Body of pancreas (tissue), 4 donors: Measurements from ENCODE around the gene MGAT2. TPM values are rescaled to one million over a fixed set of nuclear protein-coding genes. Genes with fewer than 3 reads are reported as not detected.

Experiments
- ATAC-seq: fragments of 150-250 bp; one replicate; pipeline ENCODE4 v1.9.1; 2016
- DNase-seq, 4 donors: peaks; one replicate each; pipeline ENCODE4 v3.0.0-alpha.2; 2019
- H3K27ac ChIP-seq, 4 donors: fragments of 200-600 bp; sonication (generic); 1 replicate in 3 of 4; 2 replicates in 1 of 4; pipeline versions ENCODE4 v1.5.1 to v1.6.1; 2016 to 2019; ENCODE audit warnings: mild to moderate bottlenecking in 1 of 4, mixed read lengths in 1 of 4, moderate library complexity in 1 of 4
- H3K27me3 ChIP-seq, 2 donors: fragments of 200-600 bp; sonication (generic); one replicate each; pipeline ENCODE4 v1.6.0; 2016; ENCODE audit warnings: mild to moderate bottlenecking in 1 of 2
- H3K36me3 ChIP-seq, 2 donors: fragments of 200-600 bp; sonication (generic); replicated peaks in 1 of 2; 2 replicates each; pipeline ENCODE4 v1.5.1; 2016; ENCODE audit warnings: low read depth in 2 of 2; ENCODE audit not compliant: insufficient read depth in 1 of 2
- H3K4me1 ChIP-seq: fragments of 200-600 bp; sonication (generic); one replicate; pipeline ENCODE4 v1.6.0; 2016
- H3K4me3 ChIP-seq, 2 donors: fragments of 200-600 bp; sonication (generic); 1 replicate in 1 of 2; 2 replicates in 1 of 2; pipeline ENCODE4 v1.5.1; 2016 to 2019
- H3K9me3 ChIP-seq, 3 donors: fragments of 200-600 bp; sonication (generic); 1 replicate in 2 of 3; 2 replicates in 1 of 3; pipeline ENCODE4 v1.5.1; 2016
- POLR2A ChIP-seq, 3 donors: fragments of 450-650 bp; IDR thresholded peaks; one replicate each; pipeline ENCODE4 v1.6.1; 2016; ENCODE audit warnings: antibody characterized with exemption in 3 of 3, mild to moderate bottlenecking in 2 of 3
- WGBS, 2 donors: methylation state at CpG; one replicate each; pipeline ENCODE4 v1.1.5; 2017; 5-methylcytosine and 5-hydroxymethylcytosine counted together
- intact Hi-C: fragments of 100-400 bp; cut with DNase I; formaldehyde crosslinking; loops from one replicate; pipeline ENCODE4 v1.15.1; 2023
- total RNA-seq, 2 donors: library from RNA; depleted of rRNA; stranded (reverse); fragments of >200 nt; gene quantifications; one replicate each; pipeline ENCODE4 v1.1.0, GENCODE V29; 2016
- TF ChIP-seq, protein P1 (sequence below), 7 experiments: fragments of 450-650 bp in 4 of 7; fragments of 200-600 bp in 3 of 7; sonication (generic) in 3 of 7; IDR thresholded peaks; one replicate each; pipeline ENCODE4 v1.5.1; 2016 to 2019; ENCODE audit warnings: antibody characterized with exemption in 7 of 7

The MGAT2 gene
- total RNA-seq, 2 donors from 2014 or later: 27.5 to 37.6 TPM

DNA sequence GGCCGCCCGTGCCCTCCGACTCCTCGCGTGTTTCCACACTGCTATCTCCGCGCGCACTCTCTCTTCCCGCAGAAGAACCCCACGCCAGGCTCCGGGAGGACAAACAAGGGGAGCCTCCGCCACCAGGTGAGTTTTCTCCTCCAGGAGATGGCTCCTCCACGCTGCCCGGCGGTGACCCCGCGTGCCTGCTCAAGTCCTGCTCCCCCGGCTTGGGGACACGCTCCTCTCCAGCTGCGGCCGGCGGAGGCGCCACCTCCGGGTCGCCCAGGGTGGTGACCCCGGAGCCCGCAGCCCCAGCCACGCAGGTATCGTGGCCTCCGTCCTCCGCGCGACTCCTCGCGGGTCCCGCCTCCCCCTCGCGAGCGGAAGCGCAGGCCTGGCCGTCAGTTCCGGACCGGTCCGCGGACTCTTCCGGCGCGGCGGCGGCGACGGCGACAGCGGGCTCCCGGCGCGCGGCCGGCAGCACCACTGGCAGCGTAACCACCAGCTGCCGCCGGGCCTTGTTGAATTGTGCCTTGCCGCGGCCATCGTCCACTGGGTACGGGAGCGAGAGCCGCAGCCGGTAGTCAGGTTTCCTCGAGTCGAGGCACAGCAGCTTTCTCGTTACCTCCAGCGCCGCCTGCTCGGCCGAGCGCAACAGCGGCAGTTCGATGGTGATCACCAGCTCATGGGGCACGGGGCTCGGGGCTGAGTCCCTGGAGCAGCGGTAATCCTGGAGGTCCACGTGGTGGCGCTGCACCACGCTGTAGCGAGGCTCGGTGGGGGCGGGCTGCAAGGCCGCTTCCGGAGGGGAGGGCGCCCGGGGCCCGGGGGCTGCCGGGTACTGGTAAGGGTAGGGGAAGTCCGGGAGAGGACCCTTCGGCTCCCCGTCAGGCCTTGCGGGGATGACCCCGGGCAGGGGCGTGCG lies 13.3 kb downstream of the MGAT2 start:
- WGBS, 2 donors: 0% methylated on average over 18 to 100 of the region's 101 CpGs
- intact Hi-C loops: no loop called here

DNA sequence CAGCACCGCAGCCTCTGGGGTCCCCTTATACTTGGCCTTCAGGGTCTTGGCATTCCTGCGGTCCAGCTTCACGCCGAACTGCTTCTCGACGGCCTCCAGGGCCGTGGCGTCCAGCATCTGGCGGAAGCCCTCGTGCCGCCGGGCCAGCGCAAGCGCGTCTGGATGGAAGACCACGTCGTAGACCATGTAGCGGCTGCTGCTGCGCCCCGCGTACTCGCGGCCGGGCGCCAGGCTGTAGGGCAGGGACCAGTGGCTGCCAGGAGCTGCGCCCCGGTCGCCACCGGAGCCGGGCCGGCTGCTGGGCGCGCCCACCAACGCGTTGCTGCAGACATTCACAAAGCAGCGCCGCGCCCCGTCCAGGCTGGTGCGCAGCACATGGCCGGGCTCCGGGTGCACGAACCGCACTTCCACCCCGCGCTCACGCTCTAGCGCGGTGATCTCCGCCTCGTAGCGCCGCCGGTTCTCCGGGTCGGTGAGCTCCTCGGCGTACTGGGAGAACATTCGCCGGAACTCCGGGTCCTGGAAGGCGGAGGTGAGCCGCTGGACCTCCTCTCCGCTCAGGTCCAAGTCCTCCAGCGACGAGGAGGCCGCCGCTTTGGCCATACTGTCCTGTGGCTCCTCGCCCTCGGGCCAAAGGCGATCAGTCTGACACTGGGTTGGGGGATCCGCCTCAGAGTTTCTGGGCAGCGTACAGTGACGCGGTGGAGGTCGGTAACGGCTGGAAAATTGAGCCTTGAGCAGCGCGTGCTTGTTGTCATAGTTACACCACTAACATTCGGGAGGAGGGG lies 14.1 kb downstream of the MGAT2 start, which contains the start of gene DNAAF2:
Gene DNAAF2, minus strand, starts transcription at position 698 of the 788 bp plus-strand sequence. Its CDS starts 95 bp downstream, at position 603.
- no peaks in the 10 kb centered on the region for H3K9me3 ChIP-seq
- peak; percentile 71 for ATAC-seq
- 0 to 1% methylated on average over 4 to 68 of the region's 80 CpGs for WGBS, 2 donors
- TF ChIP-seq, protein P1, sequence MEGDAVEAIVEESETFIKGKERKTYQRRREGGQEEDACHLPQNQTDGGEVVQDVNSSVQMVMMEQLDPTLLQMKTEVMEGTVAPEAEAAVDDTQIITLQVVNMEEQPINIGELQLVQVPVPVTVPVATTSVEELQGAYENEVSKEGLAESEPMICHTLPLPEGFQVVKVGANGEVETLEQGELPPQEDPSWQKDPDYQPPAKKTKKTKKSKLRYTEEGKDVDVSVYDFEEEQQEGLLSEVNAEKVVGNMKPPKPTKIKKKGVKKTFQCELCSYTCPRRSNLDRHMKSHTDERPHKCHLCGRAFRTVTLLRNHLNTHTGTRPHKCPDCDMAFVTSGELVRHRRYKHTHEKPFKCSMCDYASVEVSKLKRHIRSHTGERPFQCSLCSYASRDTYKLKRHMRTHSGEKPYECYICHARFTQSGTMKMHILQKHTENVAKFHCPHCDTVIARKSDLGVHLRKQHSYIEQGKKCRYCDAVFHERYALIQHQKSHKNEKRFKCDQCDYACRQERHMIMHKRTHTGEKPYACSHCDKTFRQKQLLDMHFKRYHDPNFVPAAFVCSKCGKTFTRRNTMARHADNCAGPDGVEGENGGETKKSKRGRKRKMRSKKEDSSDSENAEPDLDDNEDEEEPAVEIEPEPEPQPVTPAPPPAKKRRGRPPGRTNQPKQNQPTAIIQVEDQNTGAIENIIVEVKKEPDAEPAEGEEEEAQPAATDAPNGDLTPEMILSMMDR (IDR thresholded peaks at IDR 0.05): no peak
- peak in 2 of 3 donors; percentile 56 to 63 for TF ChIP-seq POLR2A (IDR thresholded peaks at IDR 0.05)
- intact Hi-C loops: no loop called here
- peak; percentile 72 to 85 (median 79) for DNase-seq
- peaks cover 52% of the 10 kb centered on the region for H3K4me1 ChIP-seq
- peaks cover 0 to 5% of the 10 kb centered on the region in 2 donors for H3K36me3 ChIP-seq
- H3K27me3 ChIP-seq: no peaks in the 10 kb centered on the region
- peak within 1 kb of the TSS; percentile 67 to 76 for H3K4me3 ChIP-seq
- H3K27ac ChIP-seq: peak within 1 kb of the TSS; percentile 87 to 99 (median 98)

More for the DNA sequence above, 13.3 kb downstream of the MGAT2 start:
- TF ChIP-seq, protein P1 (IDR thresholded peaks at IDR 0.05): peak; percentile 75 to 96 (median 91)
- peak; percentile 86 to 89 (median 89) for TF ChIP-seq POLR2A (IDR thresholded peaks at IDR 0.05)
- H3K9me3 ChIP-seq: no peaks in the 10 kb centered on the region
- H3K36me3 ChIP-seq: peaks cover 0 to 4% of the 10 kb centered on the region in 2 donors
- no peaks in the 10 kb centered on the region for H3K27me3 ChIP-seq
- peak overlapping the region; percentile 67 to 76 for H3K4me3 ChIP-seq
- H3K27ac ChIP-seq: peak overlapping the region; percentile 87 to 99 (median 98)
- DNase-seq (peak; percentile 93 to 94 (median 94)), ATAC-seq (peak; percentile 89)
- H3K4me1 ChIP-seq: peaks cover 48% of the 10 kb centered on the region

DNA sequence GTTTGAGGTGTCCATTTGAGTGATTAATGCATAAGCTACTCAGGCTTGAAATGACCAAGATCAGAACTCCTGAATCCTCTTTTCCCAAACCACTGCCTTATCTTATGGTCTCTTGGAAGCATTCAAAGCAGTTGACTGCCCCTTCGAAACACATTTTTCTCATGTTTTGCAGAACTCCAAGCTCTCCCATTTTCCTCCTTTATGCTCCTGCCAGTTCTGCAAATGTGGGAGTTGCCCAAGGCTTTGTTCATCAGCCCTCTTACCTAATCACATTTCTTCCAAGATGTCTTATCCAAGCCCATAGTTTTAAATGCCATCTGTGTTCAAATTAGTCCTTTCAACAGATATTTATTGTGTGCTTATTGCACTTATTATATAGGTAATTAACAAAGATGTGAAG lies 16.3 kb downstream of the MGAT2 start:
- peaks cover 60% of the 10 kb centered on the region for H3K4me1 ChIP-seq
- 64 to 79% methylated on average over 1 of the region's 1 CpG for WGBS, 2 donors
- DNase-seq (no peak), ATAC-seq (no peak)
- H3K9me3 ChIP-seq: no peaks in the 10 kb centered on the region
- intact Hi-C loops: no loop called here
- TF ChIP-seq, protein P1 (IDR thresholded peaks at IDR 0.05): no peak
- no peak for TF ChIP-seq POLR2A (IDR thresholded peaks at IDR 0.05)
- no peaks in the 10 kb centered on the region for H3K27me3 ChIP-seq
- H3K4me3 ChIP-seq: no peak overlapping the region
- no peak overlapping the region for H3K27ac ChIP-seq
- peaks cover 0 to 5% of the 10 kb centered on the region in 2 donors for H3K36me3 ChIP-seq

DNA sequence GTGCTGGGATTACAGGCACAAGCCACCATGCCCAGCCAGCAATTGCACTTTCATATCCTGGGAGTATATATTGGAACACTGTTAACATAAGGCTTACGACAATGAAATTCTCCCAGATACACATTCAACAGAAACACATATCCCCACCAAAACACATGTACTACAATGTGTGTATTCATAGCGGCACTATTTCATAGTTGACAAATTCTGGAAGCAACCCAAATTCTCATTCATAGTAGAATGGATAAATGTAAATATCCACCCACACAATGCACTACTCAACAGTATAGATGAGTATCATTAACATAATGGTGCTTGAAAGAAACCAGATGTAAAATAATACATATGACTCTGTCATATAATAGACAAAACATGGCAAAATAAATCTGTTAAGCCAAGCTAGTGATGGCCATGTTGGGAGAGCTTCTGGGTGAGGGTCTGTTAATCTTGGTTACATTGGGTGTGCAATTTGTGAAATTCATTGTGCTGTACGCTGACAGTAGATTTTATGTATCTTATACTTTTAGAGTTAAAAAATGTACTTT lies 17.0 kb downstream of the MGAT2 start:
- H3K4me3 ChIP-seq: no peak overlapping the region
- H3K4me1 ChIP-seq: peaks cover 65% of the 10 kb centered on the region
- no peak for ATAC-seq
- no peaks in the 10 kb centered on the region for H3K27me3 ChIP-seq
- H3K27ac ChIP-seq: no peak overlapping the region
- no peaks in the 10 kb centered on the region for H3K9me3 ChIP-seq
- intact Hi-C loops: no loop called here
- no peak for DNase-seq
- H3K36me3 ChIP-seq: peaks cover 0 to 5% of the 10 kb centered on the region in 2 donors
- 81 to 90% methylated on average over 3 of the region's 3 CpGs for WGBS, 2 donors
- no peak for TF ChIP-seq POLR2A (IDR thresholded peaks at IDR 0.05)
- TF ChIP-seq, protein P1 (IDR thresholded peaks at IDR 0.05): no peak
